Islet precursor cell (in vitro differentiated cells): ENCODE measurements around the gene SMAD5.

Experiments used
- DNase-seq: peaks from one replicate; pipeline ENCODE4 v3.0.0-alpha.2; 2018

The SMAD5 gene

GRCh38 chr5:136199408-136199807 lies 66.8 kb downstream of the SMAD5 start:
- DNase-seq = peak; percentile 45

DNA sequence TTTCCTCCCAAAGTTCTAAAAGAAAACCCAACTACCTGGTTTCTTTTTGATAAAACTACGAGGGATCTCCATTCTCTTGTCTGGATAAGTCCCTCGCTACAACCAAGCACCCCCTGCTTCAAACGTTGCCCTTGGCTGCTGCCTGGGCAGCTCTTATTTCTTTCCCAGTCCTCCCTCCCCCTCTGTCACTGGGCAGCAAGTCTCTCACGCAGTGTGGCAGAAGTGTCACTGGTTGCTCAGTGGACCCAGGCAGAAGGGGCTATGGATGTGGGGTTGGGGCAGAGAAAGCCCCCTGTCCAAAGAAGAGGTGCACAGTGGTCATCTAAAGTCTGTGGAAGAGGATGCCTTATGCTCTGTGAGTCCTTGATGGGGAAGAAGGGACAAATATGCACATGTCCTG lies 67.5 kb downstream of the SMAD5 start:
- peak; percentile 23 for DNase-seq

DNA sequence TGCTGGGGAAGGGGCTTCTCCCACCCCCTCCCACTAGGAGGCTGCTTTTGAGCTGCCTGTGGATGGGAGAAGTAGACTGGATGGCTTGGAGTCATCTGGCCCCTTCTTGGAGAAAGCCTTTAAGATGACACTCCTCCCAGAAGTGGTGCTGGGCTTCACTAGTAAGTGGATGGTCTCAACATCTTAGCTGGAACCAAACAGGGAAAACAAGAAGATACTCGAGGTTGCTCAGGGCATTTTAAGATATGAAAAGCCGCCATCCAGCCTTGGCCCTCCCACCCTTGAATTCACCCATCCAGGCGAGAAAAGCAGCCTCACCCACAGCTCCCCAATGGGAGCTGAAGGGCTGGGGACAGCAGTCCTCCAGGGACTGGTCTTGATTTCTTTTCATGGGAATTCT lies 68.1 kb downstream of the SMAD5 start:
- DNase-seq = peak; percentile 43

GRCh38 chr5:136201870-136202269 lies 69.2 kb downstream of the SMAD5 start:
- DNase-seq = peak; percentile 35

DNA sequence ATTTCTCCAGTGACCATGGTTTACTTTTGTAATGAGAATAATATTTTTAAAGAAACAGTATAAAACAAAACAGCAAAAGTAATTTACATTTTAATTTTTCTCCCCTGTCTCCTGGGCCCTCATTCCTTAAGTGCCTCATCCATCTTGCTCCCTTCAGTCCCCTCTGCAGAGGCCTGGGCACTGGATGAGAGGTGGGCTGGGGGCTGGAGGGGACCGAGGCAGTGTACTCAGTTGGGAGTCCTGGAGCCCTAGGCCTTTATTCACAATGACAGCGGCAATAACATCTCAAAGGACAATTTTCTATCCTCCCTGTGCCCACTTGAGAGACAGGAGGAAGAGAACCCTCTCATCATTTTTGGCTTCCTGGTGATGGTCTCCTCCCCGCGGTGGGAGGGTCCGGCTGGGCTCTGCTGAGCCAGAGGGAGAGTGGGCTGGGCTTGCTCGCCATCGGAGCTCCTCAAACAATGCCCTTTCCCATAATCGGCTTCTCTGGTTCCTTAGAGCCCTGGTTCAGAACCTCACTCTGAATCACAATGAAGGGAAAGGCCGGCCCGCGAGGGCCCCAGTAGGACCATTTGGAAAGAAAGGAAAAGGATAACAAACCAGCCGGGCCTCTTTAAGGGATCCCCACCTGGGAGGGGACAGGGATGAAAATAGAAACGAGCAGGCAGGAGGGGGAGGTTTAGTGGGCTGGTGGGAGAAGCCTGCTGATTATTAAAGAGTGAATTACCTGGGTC lies 70.0 kb downstream of the SMAD5 start:
- peak; percentile 72 for DNase-seq

DNA sequence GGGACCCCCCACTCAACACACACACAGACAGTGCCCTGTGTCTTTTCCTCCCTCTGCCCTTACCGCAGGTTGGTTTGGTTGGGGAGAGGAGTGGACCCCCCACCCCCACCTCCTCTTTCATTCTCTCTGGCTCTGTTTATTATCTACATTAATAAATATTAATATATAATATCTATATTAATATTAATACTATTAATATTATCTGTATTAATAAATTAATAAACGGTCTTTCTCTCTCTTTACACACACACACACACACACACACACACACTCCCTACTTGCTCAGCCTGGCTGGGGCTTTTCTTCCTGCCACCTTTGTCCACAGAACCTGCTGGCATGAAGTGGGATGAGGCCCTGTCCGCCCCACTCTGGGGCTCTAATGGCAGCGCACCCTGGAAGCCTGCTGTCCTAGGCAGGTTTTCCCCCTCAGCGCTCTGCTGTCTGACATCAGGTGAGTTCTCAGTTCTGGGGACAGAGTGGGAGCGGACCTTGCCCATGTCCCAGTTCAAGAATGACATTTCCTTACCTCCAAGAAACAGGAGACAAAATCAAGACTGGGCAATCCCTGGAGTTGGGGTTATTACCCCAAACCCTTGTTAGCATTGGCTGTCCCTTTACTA lies 70.8 kb downstream of the SMAD5 start:
- peak; percentile 32 for DNase-seq

DNA sequence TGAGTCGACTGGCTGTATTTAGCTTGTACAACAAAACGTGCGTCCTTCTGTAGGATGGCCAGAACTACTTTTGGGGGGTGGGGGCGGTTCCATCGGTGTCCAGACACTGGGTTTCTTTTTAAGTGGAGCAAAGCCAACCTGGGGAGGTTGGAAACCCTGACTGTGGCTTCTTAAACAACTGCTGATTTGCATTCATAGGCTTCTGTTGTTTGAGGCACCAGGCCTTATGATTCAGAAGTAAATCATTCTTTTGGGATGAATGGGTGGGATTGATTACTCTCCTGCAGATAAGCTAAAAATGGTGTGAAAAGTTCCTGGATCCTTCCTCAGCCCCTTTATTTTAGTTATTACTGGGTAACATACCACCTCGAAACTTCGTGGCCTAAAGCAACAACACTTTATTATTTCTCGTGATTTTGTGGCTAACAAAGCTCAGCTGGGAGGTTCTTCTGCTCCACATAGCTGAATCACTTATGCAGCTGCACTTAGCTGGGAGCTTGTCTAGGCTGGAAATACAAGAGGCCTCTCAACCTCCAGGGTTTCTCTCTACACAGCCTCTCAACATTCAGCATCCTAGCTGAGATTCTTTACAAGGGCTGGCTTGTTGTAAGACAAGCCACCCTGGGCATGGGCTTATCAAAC lies 72.5 kb downstream of the SMAD5 start:
- peak; percentile 22 for DNase-seq

DNA sequence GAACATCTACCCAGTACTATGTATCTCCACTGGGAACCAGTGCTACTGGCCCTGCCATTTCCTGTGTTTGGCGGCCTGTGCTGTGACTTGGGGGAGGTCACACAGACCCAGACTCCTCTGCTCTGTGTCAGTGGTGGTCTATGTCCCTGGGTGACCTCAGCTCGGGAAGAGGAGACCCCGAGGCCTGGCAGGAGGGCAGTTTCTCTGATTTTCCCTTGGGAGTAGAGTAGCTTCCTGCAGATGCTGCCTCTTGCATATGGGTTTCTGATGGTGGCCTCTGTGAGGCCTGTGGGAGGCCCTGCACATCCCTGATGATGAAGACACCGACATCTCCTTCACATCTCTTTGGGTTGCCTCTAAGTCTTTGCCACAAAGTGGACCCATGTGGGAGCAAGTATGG lies 73.3 kb downstream of the SMAD5 start:
- peak; percentile 20 for DNase-seq

- peak; percentile 18 for DNase-seq
Measured at GRCh38 chr5:136206361-136206760, 73.7 kb downstream of the SMAD5 start.

GRCh38 chr5:136207631-136208030 lies 75.0 kb downstream of the SMAD5 start:
- no peak for DNase-seq

- DNase-seq = no peak
Measured at GRCh38 chr5:136208916-136209315, 76.3 kb downstream of the SMAD5 start.

GRCh38 chr5:136209346-136209910 lies 76.8 kb downstream of the SMAD5 start:
- no peak for DNase-seq

GRCh38 chr5:136210259-136210658 lies 77.6 kb downstream of the SMAD5 start:
- DNase-seq = no peak

- no peak for DNase-seq
Measured at GRCh38 chr5:136211282-136212040, 78.8 kb downstream of the SMAD5 start.

DNA sequence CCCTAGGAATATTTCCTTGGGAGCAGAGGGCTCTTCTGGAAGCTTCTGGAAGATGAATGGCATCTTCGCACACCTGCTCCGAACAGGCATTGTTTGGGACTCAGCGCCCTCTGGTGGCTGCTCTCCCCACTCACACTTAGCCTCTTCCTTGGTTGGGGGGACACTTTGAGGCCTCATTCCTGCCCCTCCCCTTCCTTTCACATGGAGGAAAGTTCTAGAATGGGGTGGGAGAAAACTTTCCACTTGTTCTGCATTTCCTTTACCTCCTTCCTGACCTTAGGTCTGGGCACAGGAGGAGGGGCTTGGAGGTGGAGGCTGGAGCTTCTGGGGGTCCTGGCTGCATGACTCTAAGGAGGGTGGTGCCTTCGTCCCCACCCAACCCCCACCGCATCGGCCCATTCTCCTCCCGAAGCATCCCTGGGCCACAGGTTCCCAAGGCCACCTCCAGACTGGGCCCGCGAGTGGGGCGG lies 79.6 kb downstream of the SMAD5 start:
- DNase-seq = no peak

DNA sequence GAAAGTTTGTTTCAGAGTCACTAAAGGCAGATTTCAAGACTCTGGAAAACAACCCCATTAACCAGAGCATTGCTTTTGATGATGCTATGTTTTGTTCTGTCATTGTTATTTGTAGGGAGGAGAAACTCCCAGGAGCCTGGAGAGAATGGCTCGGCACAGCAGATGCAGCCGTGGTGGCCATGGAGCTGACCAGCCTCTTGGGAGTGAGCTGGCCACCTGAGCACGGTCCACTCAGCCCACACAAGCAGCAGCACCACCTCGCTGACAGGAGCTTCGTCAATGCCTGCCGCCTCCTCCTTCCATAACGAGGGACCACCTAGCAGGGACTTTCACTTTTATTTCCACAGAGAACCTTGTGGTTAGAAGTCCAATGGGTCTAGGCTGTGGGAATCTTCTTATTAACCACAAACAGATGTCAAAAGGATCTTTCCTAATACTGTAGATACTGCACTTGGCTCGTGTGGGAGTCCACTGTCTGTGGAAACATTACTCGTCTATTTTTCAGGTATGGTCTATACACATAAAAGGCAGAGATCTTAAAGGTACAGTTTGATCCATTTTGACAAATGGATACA lies 81.4 kb downstream of the SMAD5 start:
- no peak for DNase-seq

DNA sequence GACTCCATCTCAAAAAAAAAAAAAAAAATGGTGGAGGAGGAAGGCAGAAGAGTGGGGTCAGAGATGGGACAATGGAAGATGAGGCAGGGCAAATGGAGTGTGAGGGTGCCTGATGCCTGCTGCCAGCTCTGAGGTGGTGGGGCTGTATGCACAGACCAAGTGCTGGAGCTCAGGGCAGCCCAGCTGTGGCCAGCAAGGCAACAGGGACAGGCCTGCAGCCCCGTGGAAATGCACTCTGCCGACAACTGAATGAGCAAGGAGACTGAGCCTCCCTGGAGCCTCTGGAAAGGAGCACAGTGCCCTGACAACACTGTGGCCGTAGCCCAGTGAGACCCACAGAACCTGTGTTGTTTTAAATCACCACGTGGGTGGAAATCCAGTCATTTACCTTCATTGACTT lies 83.2 kb downstream of the SMAD5 start:
- DNase-seq = no peak

GRCh38 chr5:136216230-136216629 lies 83.6 kb downstream of the SMAD5 start:
- no peak for DNase-seq

DNA sequence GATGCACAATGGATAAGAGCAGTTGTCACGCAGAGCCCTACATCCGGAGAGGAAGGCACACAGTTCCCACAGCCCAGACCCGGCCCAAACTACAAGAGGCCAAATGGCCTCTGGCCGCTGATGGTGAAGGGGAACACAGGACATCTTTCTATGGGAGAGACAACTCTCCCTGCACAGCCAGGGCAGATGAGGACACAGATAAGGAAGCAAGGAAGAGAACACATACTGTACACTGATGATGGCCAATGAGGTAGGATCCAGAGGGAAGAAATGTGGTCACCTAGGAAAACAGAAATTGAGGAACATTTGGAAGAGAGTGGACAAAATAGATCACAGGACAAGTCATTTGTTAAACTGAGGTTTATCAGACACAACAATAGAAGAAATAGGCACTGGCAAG lies 88.7 kb downstream of the SMAD5 start:
- DNase-seq = no peak

DNA sequence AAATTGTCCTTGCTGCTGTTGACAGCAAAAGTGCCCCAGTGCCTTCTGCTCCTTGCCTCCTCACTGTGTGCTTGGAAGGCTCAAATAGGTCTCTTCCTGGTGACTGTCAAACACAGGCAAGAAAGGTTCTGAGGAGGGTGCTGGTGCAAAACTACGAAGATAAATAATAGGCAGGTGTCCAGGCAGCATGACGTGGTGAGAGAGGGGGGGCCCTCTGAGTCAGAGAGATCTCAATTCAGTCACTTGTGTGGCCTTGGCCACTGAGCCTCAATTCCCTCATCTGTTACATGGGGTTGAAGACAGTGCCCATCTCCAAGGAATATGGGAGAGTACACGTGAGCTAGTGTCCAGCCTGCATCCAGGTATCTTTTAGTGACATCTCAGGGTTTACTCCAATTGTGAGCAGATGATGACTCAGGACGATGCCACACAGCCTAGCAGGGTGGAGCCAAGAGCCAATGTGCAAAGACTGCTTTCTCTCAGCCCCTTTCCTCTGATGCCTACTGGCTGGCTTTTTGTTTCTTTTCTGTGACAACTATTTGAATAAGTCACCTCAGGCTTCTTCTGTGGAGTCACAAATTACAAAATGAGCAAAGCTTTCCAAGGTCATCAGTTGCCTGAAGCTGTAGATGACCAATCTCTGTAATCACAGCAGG lies 90.1 kb downstream of the SMAD5 start:
- DNase-seq = no peak

DNA sequence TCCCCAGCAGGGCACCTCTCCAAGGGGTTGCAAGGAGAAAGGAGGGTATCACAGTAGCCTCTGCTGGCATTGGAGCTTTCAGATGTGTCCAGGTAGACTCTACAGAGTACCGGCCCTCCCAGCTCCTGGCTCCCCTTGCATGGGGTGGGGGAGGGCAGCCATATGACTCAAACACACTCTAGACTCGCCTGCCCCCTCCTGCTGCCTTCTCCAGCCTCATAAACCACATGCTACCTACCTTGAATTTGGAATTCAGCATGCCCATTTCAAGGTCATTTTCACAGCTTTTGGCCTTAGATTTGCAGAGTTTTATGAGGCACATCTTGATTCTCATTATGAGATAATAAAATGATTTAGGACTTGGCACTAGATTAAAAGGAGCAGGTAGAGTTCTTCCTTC lies 93.2 kb downstream of the SMAD5 start:
- DNase-seq = no peak

- DNase-seq = no peak
Measured at GRCh38 chr5:136226401-136226800, 93.8 kb downstream of the SMAD5 start.
